HS-5 (cell line): ENCODE measurements around the gene FNDC11.
"Not testable (repeated sequence)": the region's sequence is repeated elsewhere in the genome, so short reads cannot be mapped to it uniquely, and the experiment has no call there.

Experiments used
- DNase-seq: peaks from one replicate; pipeline ENCODE4 v3.0.0-alpha.2; 2012; ENCODE audit warnings: low read depth

The FNDC11 gene

GRCh38 chr20:63553251-63553932, 567 bp upstream of the FNDC11 start:
- DNase-seq: no peak

- DNase-seq: no peak
Observed at GRCh38 chr20:63554361-63555278, 661 bp downstream of the FNDC11 start.

GRCh38 chr20:63555661-63556381, 1.9 kb downstream of the FNDC11 start:
- no peak for DNase-seq

- no peak for DNase-seq
Observed at GRCh38 chr20:63556873-63557478, 3.0 kb downstream of the FNDC11 start.

GRCh38 chr20:63557481-63557891, 3.5 kb downstream of the FNDC11 start:
- no peak for DNase-seq

GRCh38 chr20:63558804-63559484, 5.0 kb downstream of the FNDC11 start:
- no peak for DNase-seq

GRCh38 chr20:63559485-63560332, 5.8 kb downstream of the FNDC11 start:
- not testable (repeated sequence) for DNase-seq

- no peak for DNase-seq
Observed at GRCh38 chr20:63560333-63560805, 6.4 kb downstream of the FNDC11 start.

- DNase-seq: no peak
Observed at GRCh38 chr20:63560856-63561609, 7.1 kb downstream of the FNDC11 start.

GRCh38 chr20:63561624-63562396, 7.9 kb downstream of the FNDC11 start:
- DNase-seq: no peak

GRCh38 chr20:63562461-63563224, 8.7 kb downstream of the FNDC11 start:
- no peak for DNase-seq

- DNase-seq: no peak
Observed at GRCh38 chr20:63563225-63563935, 9.4 kb downstream of the FNDC11 start.

GRCh38 chr20:63564036-63564810, 10.3 kb downstream of the FNDC11 start:
- DNase-seq: no peak

GRCh38 chr20:63565021-63565698, 11.2 kb downstream of the FNDC11 start:
- DNase-seq: no peak

GRCh38 chr20:63565699-63566335, 11.9 kb downstream of the FNDC11 start:
- no peak for DNase-seq
